NB4 (cell line): Measurements from ENCODE around the gene FANCM.

Experiments
- MAX ChIP-seq: IDR thresholded peaks from 2 replicates; pipeline ENCODE4 v1.6.1; 2011; ENCODE audit warnings: low read depth, low read length
- POLR2A ChIP-seq: IDR thresholded peaks from 2 replicates; pipeline ENCODE4 v1.6.1; 2011; ENCODE audit warnings: mild to moderate bottlenecking; ENCODE audit not compliant: insufficient read length; ENCODE audit errors: extremely low read depth
- TF ChIP-seq, protein P1 (sequence below): IDR thresholded peaks from one replicate; pipeline ENCODE4 v1.5.1; 2012; ENCODE audit warnings: low read depth, low read length

- TF ChIP-seq, protein P1, sequence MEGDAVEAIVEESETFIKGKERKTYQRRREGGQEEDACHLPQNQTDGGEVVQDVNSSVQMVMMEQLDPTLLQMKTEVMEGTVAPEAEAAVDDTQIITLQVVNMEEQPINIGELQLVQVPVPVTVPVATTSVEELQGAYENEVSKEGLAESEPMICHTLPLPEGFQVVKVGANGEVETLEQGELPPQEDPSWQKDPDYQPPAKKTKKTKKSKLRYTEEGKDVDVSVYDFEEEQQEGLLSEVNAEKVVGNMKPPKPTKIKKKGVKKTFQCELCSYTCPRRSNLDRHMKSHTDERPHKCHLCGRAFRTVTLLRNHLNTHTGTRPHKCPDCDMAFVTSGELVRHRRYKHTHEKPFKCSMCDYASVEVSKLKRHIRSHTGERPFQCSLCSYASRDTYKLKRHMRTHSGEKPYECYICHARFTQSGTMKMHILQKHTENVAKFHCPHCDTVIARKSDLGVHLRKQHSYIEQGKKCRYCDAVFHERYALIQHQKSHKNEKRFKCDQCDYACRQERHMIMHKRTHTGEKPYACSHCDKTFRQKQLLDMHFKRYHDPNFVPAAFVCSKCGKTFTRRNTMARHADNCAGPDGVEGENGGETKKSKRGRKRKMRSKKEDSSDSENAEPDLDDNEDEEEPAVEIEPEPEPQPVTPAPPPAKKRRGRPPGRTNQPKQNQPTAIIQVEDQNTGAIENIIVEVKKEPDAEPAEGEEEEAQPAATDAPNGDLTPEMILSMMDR: no peak
- TF ChIP-seq POLR2A: no peak
- TF ChIP-seq MAX: no peak
These were observed 574 bp upstream of the FANCM start for GRCh38 chr14:45135156-45135555.
